B cell (primary cell): ENCODE measurements around the gene FUT7.

Experiments
- CTCF ChIP-seq: fragments of 200-600 bp; IDR thresholded peaks from one replicate; pipeline ENCODE4 v1.8.0; 2022; ENCODE audit warnings: antibody characterized with exemption, mild to moderate bottlenecking
- EZH2 ChIP-seq: IDR thresholded peaks from 2 replicates; pipeline ENCODE4 v1.6.1; 2012; ENCODE audit warnings: borderline replicate concordance, low read depth, mild to moderate bottlenecking, moderate library complexity, low read length; ENCODE audit not compliant: insufficient read depth, poor library complexity, severe bottlenecking

GRCh38 chr9:137035937-137036336, 4.0 kb upstream of the FUT7 start:
- TF ChIP-seq CTCF (no peak), EZH2 (no peak)
